GM18519 (cell line): Measurements from ENCODE around the gene GIT1.

Experiments
- ATAC-seq: cut with Tn5 transposase; IDR thresholded peaks from one replicate; pipeline ENCODE4 v1.9.1; 2021; ENCODE audit warnings: mild to moderate bottlenecking, moderate library complexity; ENCODE audit not compliant: unreplicated experiment, low FRiP score

GIT1 gene

GRCh38 chr17:29595107-29595942 lies 5.9 kb upstream of the GIT1 start:
- ATAC-seq, result no peak

GRCh38 chr17:29594519-29595090 lies 5.2 kb upstream of the GIT1 start:
- no peak for ATAC-seq

GRCh38 chr17:29593591-29594518 lies 4.4 kb upstream of the GIT1 start:
- no peak for ATAC-seq

- no peak for ATAC-seq
Measured at GRCh38 chr17:29592850-29593551, 3.6 kb upstream of the GIT1 start, which contains the start of gene ANKRD13B. Gene ANKRD13B, plus strand, starts transcription at chr17:29593132. Its CDS starts 490 bp downstream, at chr17:29593622.

GRCh38 chr17:29591737-29592608 lies 2.5 kb upstream of the GIT1 start:
- no peak for ATAC-seq

GRCh38 chr17:29591146-29591736 lies 1.8 kb upstream of the GIT1 start:
- ATAC-seq, result no peak

- no peak for ATAC-seq
Measured at GRCh38 chr17:29590411-29591145, 1.1 kb upstream of the GIT1 start.

GRCh38 chr17:29588562-29589411 lies 661 bp downstream of the GIT1 start:
- ATAC-seq, result no peak

GRCh38 chr17:29588017-29588561 lies 1.4 kb downstream of the GIT1 start:
- ATAC-seq, result no peak

- ATAC-seq, result no peak
Measured at GRCh38 chr17:29587591-29587990, 1.9 kb downstream of the GIT1 start.

GRCh38 chr17:29586676-29587469 lies 2.6 kb downstream of the GIT1 start:
- ATAC-seq, result no peak

GRCh38 chr17:29585080-29585751 lies 4.2 kb downstream of the GIT1 start:
- ATAC-seq, result no peak

- no peak for ATAC-seq
Measured at GRCh38 chr17:29584452-29585079, 4.9 kb downstream of the GIT1 start.

GRCh38 chr17:29583324-29584248 lies 5.9 kb downstream of the GIT1 start:
- ATAC-seq, result no peak
